MCF 10A (cell line): ENCODE data around the gene DHX57. TPM values are rescaled to one million over a fixed set of nuclear protein-coding genes. Genes with fewer than 3 reads are reported as not detected.
A peak's percentile ranks its signal among the peaks of the same experiment; 100 is the strongest.

Experiments used
- BruUV-seq: library from RNA; stranded (reverse); fragments of 400-500 nt; replicated peaks from 2 replicates; lab custom pipeline; 2021; lab: Mats Ljungman, UMichigan
- CTCF ChIA-PET: fragments of 300-600 bp; sonication (Branson Sonifier 250); formaldehyde crosslinking; extraction: SDS; loops from one replicate; lab custom pipeline; 2021; ENCODE audit warnings: antibody characterized with exemption, inconsistent platforms; lab: Yijun Ruan, JAX
- POLR2A ChIA-PET: fragments of 300-600, 350-650 bp; sonication (Branson Sonifier 250); formaldehyde crosslinking; extraction: SDS; loops from one replicate; lab custom pipeline; 2020; ENCODE audit warnings: antibody characterized with exemption, inconsistent platforms; lab: Yijun Ruan, JAX
- DNase-seq: peaks from one replicate; pipeline ENCODE4 v3.0.0-alpha.2; 2018; ENCODE audit not compliant: unreplicated experiment
- H3K27ac Mint-ChIP-seq: one replicate; pipeline ENCODE4 v1.8.0; 2022; ENCODE audit warnings: mild to moderate bottlenecking, low read depth, mixed read lengths; ENCODE audit not compliant: unreplicated experiment
- H3K27me3 Mint-ChIP-seq: one replicate; pipeline ENCODE4 v1.8.0; 2022; ENCODE audit warnings: mixed read lengths; ENCODE audit not compliant: insufficient read depth, unreplicated experiment
- H3K36me3 Mint-ChIP-seq: one replicate; pipeline ENCODE4 v1.8.0; 2022; ENCODE audit warnings: mild to moderate bottlenecking, moderate library complexity, mixed read lengths; ENCODE audit not compliant: insufficient read depth, unreplicated experiment
- H3K4me1 Mint-ChIP-seq: one replicate; pipeline ENCODE4 v1.8.0; 2022; ENCODE audit warnings: mixed read lengths; ENCODE audit not compliant: insufficient read depth, unreplicated experiment
- H3K4me3 Mint-ChIP-seq: one replicate; pipeline ENCODE4 v1.8.0; 2022; ENCODE audit warnings: mild to moderate bottlenecking, moderate library complexity, mixed read lengths; ENCODE audit not compliant: unreplicated experiment
- H3K9me3 Mint-ChIP-seq: one replicate; pipeline ENCODE4 v1.8.0; 2022; ENCODE audit warnings: mixed read lengths; ENCODE audit not compliant: unreplicated experiment
- CTCF ChIP-seq: fragments of 200-600 bp; IDR thresholded peaks from one replicate; pipeline ENCODE4 v1.8.0; 2022; ENCODE audit warnings: antibody characterized with exemption, mild to moderate bottlenecking; ENCODE audit not compliant: unreplicated experiment
- intact Hi-C: fragments of 100-400 bp; cut with micrococcal nuclease; formaldehyde crosslinking; loops from 2 replicates; pipeline ENCODE4 v1.14.1; 2022
- total RNA-seq: library from RNA; stranded (reverse); gene quantifications from 2 replicates; pipeline ENCODE4 v1.2.3, GENCODE V29; 2022

DHX57 gene
- total RNA-seq, 1 experiment from 2014 or later, result 21.3 TPM

DNA sequence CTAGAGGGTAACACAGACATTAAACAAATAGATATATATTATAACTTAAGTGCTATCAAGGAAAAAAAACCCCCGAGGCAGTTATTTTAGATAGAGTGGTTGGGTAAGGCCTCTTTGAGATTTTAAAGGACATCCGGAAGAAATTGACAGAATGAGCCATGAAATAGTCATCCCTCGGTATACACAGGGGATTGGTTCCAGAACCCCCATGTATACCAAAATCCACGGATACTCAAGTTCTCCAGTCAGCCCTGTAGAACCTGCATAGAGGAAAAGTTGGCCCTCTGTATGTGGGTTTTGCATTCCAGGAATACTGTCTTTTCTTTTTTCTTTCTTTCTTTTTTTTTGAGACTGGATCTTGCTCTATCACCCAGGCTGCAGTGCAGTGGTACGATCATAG is 2.0 kb downstream of the DHX57 start:
- DNase-seq, result no peak
- Mint-ChIP-seq H3K4me3 (no peak overlapping the region), H3K9me3 (peaks cover 16% of the 10 kb centered on the region), H3K27ac (no peak overlapping the region), H3K27me3 (no peaks in the 10 kb centered on the region), H3K36me3 (no peaks in the 10 kb centered on the region), H3K4me1 (peaks cover 6% of the 10 kb centered on the region)
- ChIA-PET CTCF (interaction anchor here (0.6 to 0.9 kb wide), 2 partner anchors 94 to 137 kb away, joined by 3 read pairs; no protein-coding TSS in a partner anchor), POLR2A (interaction anchor here (0.7 to 1.1 kb wide), 3 partner anchors 19 to 123 kb away, joined by 3 to 4 read pairs (median 3); partner anchors contain the start of gene SRSF7)
- no TSS peak for BruUV-seq
- intact Hi-C loops, result no loop called here
- no peak for TF ChIP-seq CTCF

DNA sequence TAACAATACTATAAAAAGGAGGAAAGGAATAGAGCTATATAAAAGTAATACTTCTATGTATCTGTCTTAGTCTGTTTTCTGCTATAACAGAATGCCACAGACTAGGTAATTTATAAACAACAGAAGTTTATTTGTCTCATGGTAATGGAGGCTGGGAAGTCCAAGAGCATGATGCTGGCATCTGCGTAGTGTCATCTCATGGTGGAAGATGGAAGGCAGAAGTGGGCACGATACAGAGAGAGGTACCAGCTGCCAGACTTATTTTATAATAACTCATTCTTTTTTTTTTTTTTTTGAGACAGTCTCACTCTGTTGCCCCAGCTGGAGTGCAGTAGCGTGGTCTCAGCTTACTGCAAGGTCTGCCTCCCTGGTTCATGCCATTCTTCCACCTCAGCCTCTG is 4.3 kb downstream of the DHX57 start:
- CTCF ChIA-PET, result interaction anchor here (1.4 kb wide), 1 partner anchor 76 kb away, joined by 3 read pairs; no protein-coding TSS in a partner anchor

DNA sequence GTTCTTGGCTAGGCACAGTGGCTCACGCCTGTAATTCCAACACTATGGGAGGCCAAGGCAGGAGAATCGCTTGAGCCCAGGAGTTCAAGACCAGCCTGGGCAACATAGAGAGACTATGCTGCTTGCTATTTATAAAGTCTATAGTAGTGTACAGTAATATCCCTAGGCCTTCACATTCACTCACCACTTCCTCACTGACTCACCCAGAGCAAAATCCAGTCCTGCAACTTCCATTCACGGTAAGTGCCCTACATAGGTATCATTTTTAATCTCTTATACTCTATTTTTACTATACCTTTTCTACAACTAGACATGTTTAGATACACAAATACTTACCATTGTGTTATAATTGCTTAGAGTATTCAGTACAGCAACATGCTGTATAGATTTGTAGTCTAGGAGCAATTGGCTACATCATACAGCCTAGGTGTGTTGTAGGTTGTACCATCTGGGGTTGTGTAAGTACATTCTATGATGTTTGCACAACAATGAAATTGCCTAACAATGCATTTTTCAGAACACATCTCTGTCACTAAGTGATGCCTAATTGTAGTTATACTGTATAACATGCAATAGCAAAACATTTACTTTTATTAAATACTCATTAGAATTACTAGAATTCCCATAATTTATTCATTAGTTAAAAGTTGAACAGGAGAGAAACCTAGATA is 8.8 kb downstream of the DHX57 start:
- CTCF ChIA-PET, result interaction anchor here (0.6 kb wide), 1 partner anchor 45 kb away, joined by 4 read pairs; no protein-coding TSS in a partner anchor

More for the DNA sequence above, 4.3 kb downstream of the DHX57 start:
- BruUV-seq, result no TSS peak
- Mint-ChIP-seq H3K4me3 (no peak overlapping the region), H3K4me1 (peaks cover 2% of the 10 kb centered on the region), H3K27ac (no peak overlapping the region), H3K36me3 (peaks cover 10% of the 10 kb centered on the region), H3K27me3 (no peaks in the 10 kb centered on the region), H3K9me3 (peaks cover 16% of the 10 kb centered on the region)
- TF ChIP-seq CTCF, result no peak
- intact Hi-C loops, result no loop called here
- no peak for DNase-seq
- POLR2A ChIA-PET, result no interaction called here

More for the DNA sequence above, 8.8 kb downstream of the DHX57 start:
- no peaks in the 10 kb centered on the region for H3K4me1 Mint-ChIP-seq
- intact Hi-C loops, result no loop called here
- H3K9me3 Mint-ChIP-seq, result peaks cover 9% of the 10 kb centered on the region
- no TSS peak for BruUV-seq
- H3K27me3 Mint-ChIP-seq, result no peaks in the 10 kb centered on the region
- H3K4me3 Mint-ChIP-seq, result no peak overlapping the region
- peaks cover 27% of the 10 kb centered on the region for H3K36me3 Mint-ChIP-seq
- DNase-seq, result peak; percentile 1
- no peak for TF ChIP-seq CTCF
- POLR2A ChIA-PET, result no interaction called here
- H3K27ac Mint-ChIP-seq, result no peak overlapping the region
